ENCODE results near the gene OR5T2. TPM values are rescaled to one million over a fixed set of nuclear protein-coding genes. Genes with fewer than 3 reads are reported as not detected.
"Not testable (repeated sequence)": the region's sequence is repeated elsewhere in the genome, so short reads cannot be mapped to it uniquely, and the experiment has no call there.

The OR5T2 gene
- not detected in 2 replicates for total RNA-seq

GRCh38 chr11:56234155-56234554, at the start of gene OR5T2:
Gene OR5T2, minus strand, starts transcription at chr11:56234255. Its CDS starts 1,193 bp downstream, at chr11:56233062.
- DNase-seq (ENCODE audit: low read depth): no peak

- no peak for DNase-seq (ENCODE audit: low read depth)
These were observed 39.8 kb upstream of the OR5T2 start, which contains the start of gene OR5T1 for GRCh38 chr11:56273854-56274253. Gene OR5T1, plus strand, starts transcription at chr11:56274154. Its CDS starts 1,485 bp downstream, at chr11:56275639.

- DNase-seq (ENCODE audit: low read depth): no peak
These were observed 37.0 kb upstream of the OR5T2 start for GRCh38 chr11:56271092-56271491.

- no peak for DNase-seq (ENCODE audit: low read depth)
These were observed 17.9 kb upstream of the OR5T2 start, which contains the start of gene OR5T3 for GRCh38 chr11:56251954-56252353. Gene OR5T3, plus strand, starts transcription at chr11:56252254. Its CDS starts 0 bp downstream, at chr11:56252254.

GRCh38 chr11:56219735-56220134, 14.3 kb downstream of the OR5T2 start:
- DNase-seq (ENCODE audit: low read depth): not testable (repeated sequence)

- no peak for DNase-seq (ENCODE audit: low read depth)
These were observed 19.5 kb downstream of the OR5T2 start for GRCh38 chr11:56214537-56214936.

- no peak for DNase-seq (ENCODE audit: low read depth)
These were observed 26.3 kb downstream of the OR5T2 start for GRCh38 chr11:56207790-56208189.

- no peak for DNase-seq (ENCODE audit: low read depth)
These were observed 36.7 kb downstream of the OR5T2 start for GRCh38 chr11:56197367-56197766.

GRCh38 chr11:56196705-56197104, 37.4 kb downstream of the OR5T2 start:
- DNase-seq (ENCODE audit: low read depth): no peak

- no peak for DNase-seq (ENCODE audit: low read depth)
These were observed 45.5 kb downstream of the OR5T2 start for GRCh38 chr11:56188602-56189001.

- DNase-seq (ENCODE audit: low read depth): no peak
These were observed 50.6 kb downstream of the OR5T2 start for GRCh38 chr11:56183459-56183858.

Other genes with a start within 250 kb of the OR5T2 start
- gene OR5F1, start 239.6 kb downstream of the OR5T2 start, total RNA-seq: not detected in 2 replicates
- gene OR5AS1, start 206.6 kb downstream of the OR5T2 start, total RNA-seq: not detected in 2 replicates
- not detected in 2 replicates for gene OR8I2, start 140.9 kb downstream of the OR5T2 start, total RNA-seq
- gene OR8H2, start 130.6 kb downstream of the OR5T2 start, total RNA-seq: not detected in 2 replicates
- not detected in 2 replicates for gene OR8H3, start 111.9 kb downstream of the OR5T2 start, total RNA-seq
- gene OR8J3, start 94.1 kb downstream of the OR5T2 start, total RNA-seq: not detected in 2 replicates
- gene OR8K5, start 73.9 kb downstream of the OR5T2 start, total RNA-seq: not detected in 2 replicates
- gene OR5J2, start 57.6 kb downstream of the OR5T2 start, total RNA-seq: not detected in 2 replicates
- gene OR5T3, start 18.0 kb upstream of the OR5T2 start, total RNA-seq: not detected in 2 replicates
- not detected in 2 replicates for gene OR5T1, start 39.9 kb upstream of the OR5T2 start, total RNA-seq
- gene OR8H1, start 58.0 kb upstream of the OR5T2 start, total RNA-seq: not detected in 2 replicates
- not detected in 2 replicates for gene OR8K3, start 80.9 kb upstream of the OR5T2 start, total RNA-seq
- gene OR8K1, start 111.8 kb upstream of the OR5T2 start, total RNA-seq: not detected in 2 replicates
- gene OR8J1, start 120.0 kb upstream of the OR5T2 start, total RNA-seq: not detected in 2 replicates
- not detected in 2 replicates for gene OR8U1, start 141.4 kb upstream of the OR5T2 start, total RNA-seq
- gene OR5AL1, start 178.4 kb upstream of the OR5T2 start, total RNA-seq: not detected in 2 replicates
- gene OR5M3, start 239.1 kb upstream of the OR5T2 start, total RNA-seq: not detected in 2 replicates

Data from renal cortical epithelial cell (primary cell).